Measurements from ENCODE around the gene IFITM10. TPM values are rescaled to one million over a fixed set of nuclear protein-coding genes. Genes with fewer than 3 reads are reported as not detected.

IFITM10 gene
- total and polyA plus RNA-seq, 9 of the 15 experiments (the other 6 are each of a cell fraction or from before 2014, with no cell fraction given): 0.08 to 0.13 (median 0.09) TPM; not detected in 6

DNA sequence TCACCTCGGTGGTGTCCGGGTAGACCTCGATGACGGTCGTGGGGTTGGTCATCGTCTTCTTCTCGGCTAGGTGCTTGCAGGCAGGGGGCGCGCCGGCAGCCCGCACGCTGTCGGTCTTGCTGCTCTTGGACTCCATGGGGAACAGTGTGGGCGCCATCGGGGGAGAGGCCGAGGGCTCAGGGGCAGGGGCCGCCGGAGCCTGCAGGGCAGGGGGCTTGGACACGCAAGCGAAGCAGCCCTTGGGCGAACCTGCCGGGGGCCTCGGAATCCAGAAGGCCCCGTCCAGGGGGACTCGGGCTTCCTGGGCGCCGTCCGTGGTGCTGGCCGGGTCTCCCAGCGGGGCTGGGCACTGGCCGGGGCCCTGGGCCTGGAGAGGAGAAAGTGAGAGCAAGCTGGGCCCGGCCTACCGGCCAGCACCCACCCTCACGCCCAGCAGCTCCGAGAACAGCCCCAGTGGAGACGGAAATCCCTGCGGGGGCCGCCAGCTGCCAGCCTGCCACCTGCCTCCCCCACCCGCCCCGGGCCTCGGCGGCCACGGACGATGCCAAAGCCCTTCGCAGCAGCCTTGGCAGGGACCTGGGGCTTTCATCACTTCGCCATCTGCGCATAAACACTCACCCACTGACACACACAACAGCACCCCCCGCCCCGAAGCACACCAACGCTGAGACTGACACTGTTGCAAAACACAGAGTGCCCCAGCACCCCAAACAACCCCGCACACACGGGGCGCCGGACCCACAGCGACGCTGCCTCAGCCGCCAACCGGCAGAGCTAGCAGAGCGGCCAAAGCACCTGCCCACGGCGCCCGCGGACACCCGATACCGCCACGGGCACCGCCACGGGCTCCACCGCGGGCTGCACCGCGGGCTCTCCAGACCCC is 2.4 kb downstream of the IFITM10 start:
- Histone ChIP-seq H3K4me3 (no peak overlapping the region), H3K79me2 (ENCODE audit: control insufficient read depth, insufficient read depth, low read length) (no peaks in the 10 kb centered on the region), H3K9ac (ENCODE audit: insufficient read depth in 1 of 2, low read depth in 2 of 2, low read length in 2 of 2) (no peak overlapping the region), H3K27ac (ENCODE audit: extremely low read depth, low read depth, low read length) (no peak overlapping the region), H3K36me3 (ENCODE audit: control insufficient read depth, insufficient read depth, low read length) (0 out of 3 replicates have a peak, but pooled peaks cover 1% of the 10 kb centered on the region), H3K27me3 (ENCODE audit: control insufficient read depth in 2 of 2, insufficient read depth in 2 of 2, low read length in 2 of 2) (peaks cover 0 to 6% of the 10 kb centered on the region in 2 experiments; a peak in 1 of 5 replicates), H4K20me1 (replicated peaks; ENCODE audit: control insufficient read depth, insufficient read depth, low read length) (0 out of 2 replicates have a peak, but pooled peaks cover 4% of the 10 kb centered on the region), H3K9me1 (ENCODE audit: control insufficient read depth, insufficient read depth, low read length) (no peaks in the 10 kb centered on the region), H2AFZ (ENCODE audit: low read depth, low read length) (no peak overlapping the region), H3K9me3 (replicated peaks; ENCODE audit: control insufficient read depth, insufficient read depth, low read depth, low read length) (peaks cover 8% of the 10 kb centered on the region), H3K4me1 (replicated peaks in 1 of 2; ENCODE audit: control insufficient read depth in 2 of 2, insufficient read depth in 2 of 2, low read length in 2 of 2) (peaks cover 0 to 26% of the 10 kb centered on the region in 2 experiments; a peak in 2 of 5 replicates), H3K4me2 (ENCODE audit: insufficient read depth, low read length) (no peak overlapping the region)
- no peak for DNase-seq (ENCODE audit: extremely low read depth in 1 of 4, low spot score in 3 of 4)
- no TSS peak for BruUV-seq (replicated peaks)
- ChIA-PET CTCF (ENCODE audit: low intra/inter-chr PET ratio) (no interaction called here), POLR2A (no interaction called here)
- FAIRE-seq: no peak
- intact Hi-C loops (cut with micrococcal nuclease) (no loop called here), in situ Hi-C loops (cut with MboI) (no loop called here)
- ATAC-seq: no peak
- 80% methylated on average over 41 of the region's 72 CpGs for WGBS (ENCODE audit: insufficient coverage, low coverage, missing lambda C conversion rate)
- TF ChIP-seq GTF2E2 (tag; IDR thresholded peaks at IDR 0.05): no peak
- no peak for TF ChIP-seq ELK3 (CRISPR knock-in tag; IDR thresholded peaks at IDR 0.05)
- TF ChIP-seq NUFIP1 (IDR thresholded peaks at IDR 0.05; ENCODE audit: partially characterized antibody): no peak
- TF ChIP-seq, protein P1, sequence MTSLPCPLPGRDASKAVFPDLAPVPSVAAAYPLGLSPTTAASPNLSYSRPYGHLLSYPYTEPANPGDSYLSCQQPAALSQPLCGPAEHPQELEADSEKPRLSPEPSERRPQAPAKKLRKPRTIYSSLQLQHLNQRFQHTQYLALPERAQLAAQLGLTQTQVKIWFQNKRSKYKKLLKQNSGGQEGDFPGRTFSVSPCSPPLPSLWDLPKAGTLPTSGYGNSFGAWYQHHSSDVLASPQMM (CRISPR knock-in tag; IDR thresholded peaks at IDR 0.05): no peak
- no peak for TF ChIP-seq E2F5 (CRISPR knock-in tag; IDR thresholded peaks at IDR 0.05)
- no peak for TF ChIP-seq STAG1 (CRISPR knock-in tag; IDR thresholded peaks at IDR 0.05; ENCODE audit: borderline replicate concordance)
- no peak for TF ChIP-seq SMAD4 (CRISPR knock-in tag; conservative IDR thresholded peaks at IDR 0.05)
- TF ChIP-seq ZNF436 (CRISPR knock-in tag; IDR thresholded peaks at IDR 0.05): no peak
- no peak for TF ChIP-seq GTF2F1 (IDR thresholded peaks at IDR 0.05; ENCODE audit: low read depth, low read length)
- no peak for TF ChIP-seq ELF1 (tag; IDR thresholded peaks at IDR 0.05)
- TF ChIP-seq MAFG (tag; conservative IDR thresholded peaks at IDR 0.05): no peak
- TF ChIP-seq, protein P2, sequence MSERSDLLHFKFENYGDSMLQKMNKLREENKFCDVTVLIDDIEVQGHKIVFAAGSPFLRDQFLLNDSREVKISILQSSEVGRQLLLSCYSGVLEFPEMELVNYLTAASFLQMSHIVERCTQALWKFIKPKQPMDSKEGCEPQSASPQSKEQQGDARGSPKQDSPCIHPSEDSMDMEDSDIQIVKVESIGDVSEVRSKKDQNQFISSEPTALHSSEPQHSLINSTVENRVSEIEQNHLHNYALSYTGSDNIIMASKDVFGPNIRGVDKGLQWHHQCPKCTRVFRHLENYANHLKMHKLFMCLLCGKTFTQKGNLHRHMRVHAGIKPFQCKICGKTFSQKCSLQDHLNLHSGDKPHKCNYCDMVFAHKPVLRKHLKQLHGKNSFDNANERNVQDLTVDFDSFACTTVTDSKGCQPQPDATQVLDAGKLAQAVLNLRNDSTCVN (CRISPR knock-in tag; IDR thresholded peaks at IDR 0.05): no peak
- TF ChIP-seq ZNF77 (CRISPR knock-in tag; IDR thresholded peaks at IDR 0.05): no peak
- no peak for TF ChIP-seq NCOR1 (IDR thresholded peaks at IDR 0.05)
- TF ChIP-seq COPS2 (conservative IDR thresholded peaks at IDR 0.05): no peak
- no peak for TF ChIP-seq ARID1B (IDR thresholded peaks at IDR 0.05)
- no peak for TF ChIP-seq CTCF (IDR thresholded peaks at IDR 0.05 in 2 of 3, conservative IDR thresholded peaks at IDR 0.05 in 1 of 3; ENCODE audit: insufficient read depth in 2 of 3, low read depth in 1 of 3, low read length in 3 of 3)

Data from K562 (cell line).